ENCODE results near the gene SMIM35.

GRCh38 chr11:118068945-118069612 is 17.7 kb downstream of the SMIM35 start:
- TF ChIP-seq ZNF660 (tag by site-specific recombination; IDR thresholded peaks at IDR 0.05), result no peak
- no peak for TF ChIP-seq TCF7L2 (IDR thresholded peaks at IDR 0.05; ENCODE audit: borderline replicate concordance, low read depth, low read length)
- TF ChIP-seq GLIS1 (tag by site-specific recombination; IDR thresholded peaks at IDR 0.05), result no peak
- no peak for TF ChIP-seq CTCF (tag by site-specific recombination; IDR thresholded peaks at IDR 0.05)
- no peak for TF ChIP-seq ELK4 (IDR thresholded peaks at IDR 0.05; ENCODE audit: borderline replicate concordance, low read depth, low read length)
- TF ChIP-seq ZNF555 (tag by site-specific recombination; conservative IDR thresholded peaks at IDR 0.05), result no peak
- no peak for TF ChIP-seq ZNF629 (tag by site-specific recombination; IDR thresholded peaks at IDR 0.05)
- no peak for TF ChIP-seq BCL11A (tag by site-specific recombination; IDR thresholded peaks at IDR 0.05; ENCODE audit: low read depth)
- TF ChIP-seq ZNF266 (tag by site-specific recombination; IDR thresholded peaks at IDR 0.05; ENCODE audit: low read depth), result no peak
- TF ChIP-seq HOXA7 (CRISPR knock-in tag; IDR thresholded peaks at IDR 0.05; ENCODE audit: borderline replicate concordance), result no peak
- TF ChIP-seq SP7 (tag by site-specific recombination; IDR thresholded peaks at IDR 0.05), result no peak
- no peak for TF ChIP-seq ZNF830 (tag by site-specific recombination; IDR thresholded peaks at IDR 0.05; ENCODE audit: low read depth)
- no peak for TF ChIP-seq ZNF596 (tag by site-specific recombination; IDR thresholded peaks at IDR 0.05)
- no peak for TF ChIP-seq YY1 (tag by site-specific recombination; IDR thresholded peaks at IDR 0.05)
